Measurements from ENCODE around the gene SIX5. TPM values are rescaled to one million over a fixed set of nuclear protein-coding genes. Genes with fewer than 3 reads are reported as not detected.

SIX5 gene
- total RNA-seq, 1 donor = 1.6 TPM

DNA sequence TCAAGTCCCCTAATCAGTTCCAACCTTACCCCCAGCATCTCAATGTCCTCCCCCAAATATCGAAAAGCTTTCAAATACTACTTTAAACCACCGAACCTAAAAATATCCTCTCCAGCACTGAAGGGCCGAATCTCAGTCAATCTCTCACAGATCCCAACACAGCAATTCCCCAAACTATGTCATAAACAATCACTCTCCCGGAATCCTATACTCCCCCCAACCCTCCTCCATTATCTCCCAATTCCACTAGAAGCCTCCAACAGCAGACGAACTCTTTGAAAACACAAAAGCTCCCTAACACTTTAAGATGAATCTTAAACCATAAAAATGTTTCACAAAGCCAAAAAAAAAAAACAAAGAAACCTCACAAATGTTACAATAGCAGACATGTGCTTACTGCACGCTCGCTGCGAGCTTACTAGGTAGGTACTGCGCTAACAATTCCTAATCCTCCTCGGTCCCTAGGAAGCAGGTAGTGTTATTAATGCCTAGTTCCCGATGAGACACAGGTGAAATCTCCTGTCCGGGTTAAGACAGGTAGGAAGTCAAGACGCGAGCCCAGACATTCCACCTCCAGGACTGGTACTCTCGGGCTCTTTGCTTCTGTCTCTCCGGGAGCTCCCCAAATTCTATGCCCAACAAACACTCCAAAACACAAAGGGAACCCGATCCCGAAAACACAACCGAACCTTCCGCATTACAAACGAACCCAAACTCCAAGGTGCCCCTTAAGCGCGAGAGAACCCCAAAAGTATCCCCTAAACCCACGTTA is 52.5 kb downstream of the SIX5 start:
- DNase-seq (ENCODE audit: low read depth in 2 of 3, low spot score in 2 of 3) = peak in 1 of 3 donors; percentile 28

DNA sequence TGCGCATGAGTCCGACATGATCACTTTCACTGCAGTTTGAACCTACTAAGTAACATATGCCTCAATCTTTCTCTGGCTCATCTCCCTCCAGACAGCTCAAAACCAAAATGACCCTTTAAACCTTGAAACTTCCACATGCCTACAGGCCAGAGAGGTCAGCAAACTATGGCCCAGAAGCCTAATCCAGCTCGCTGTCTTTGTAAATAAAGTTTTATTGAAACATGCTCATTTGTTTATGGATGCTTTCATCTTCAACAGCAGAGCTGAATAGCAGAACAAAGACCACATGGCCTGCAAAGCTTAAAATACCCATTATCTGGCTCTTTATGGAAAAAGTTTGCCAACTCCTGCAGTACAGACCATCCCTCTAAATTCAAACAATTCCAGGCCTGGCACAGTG is 53.9 kb downstream of the SIX5 start:
- DNase-seq (ENCODE audit: low read depth in 2 of 3, low spot score in 2 of 3) = no peak

Other genes starting within 250 kb of the SIX5 start
- 5.9 TPM for gene OPA3, start 184.4 kb downstream of the SIX5 start, total RNA-seq
- not detected for gene GPR4, start 167.0 kb downstream of the SIX5 start, total RNA-seq
- gene EML2, start 129.9 kb downstream of the SIX5 start, total RNA-seq = 34.2 TPM
- under 0.01 TPM for gene GIPR, start 101.0 kb downstream of the SIX5 start, total RNA-seq
- 215 TPM for gene SNRPD2, start 77.3 kb downstream of the SIX5 start, total RNA-seq
- gene QPCTL, start 76.6 kb downstream of the SIX5 start, total RNA-seq = 17.8 TPM
- gene FBXO46, start 38.4 kb downstream of the SIX5 start, total RNA-seq = 19.1 TPM
- not detected for gene MEIOSIN, start 35.8 kb downstream of the SIX5 start, total RNA-seq
- 1.1 TPM for gene DMPK, start 13.2 kb upstream of the SIX5 start, total RNA-seq
- 8.3 TPM for gene DMWD, start 23.6 kb upstream of the SIX5 start, total RNA-seq
- 0.27 TPM for gene RSPH6A, start 46.1 kb upstream of the SIX5 start, total RNA-seq
- 69.5 TPM for gene SYMPK, start 93.9 kb upstream of the SIX5 start, total RNA-seq
- 1.6 TPM for gene FOXA3, start 95.1 kb upstream of the SIX5 start, total RNA-seq
- 37.7 TPM for gene IRF2BP1, start 116.9 kb upstream of the SIX5 start, total RNA-seq
- 3.2 TPM for gene MYPOP, start 133.4 kb upstream of the SIX5 start, total RNA-seq
- not detected for gene NANOS2, start 145.5 kb upstream of the SIX5 start, total RNA-seq
- gene NOVA2, start 204.6 kb upstream of the SIX5 start, total RNA-seq = not detected
- gene CCDC61, start 226.2 kb upstream of the SIX5 start, total RNA-seq = 14.3 TPM

Data from hematopoietic multipotent progenitor cell (in vitro differentiated cells).